Neural cell (in vitro differentiated cells): ENCODE measurements around the gene PHLPP1. TPM values are rescaled to one million over a fixed set of nuclear protein-coding genes. Genes with fewer than 3 reads are reported as not detected.

Source experiments
- H2AFZ ChIP-seq: fragments of 200-600, 300-800 bp; sonication (generic), shearing (Covaris generic); 2 replicates; pipeline ENCODE4 v1.6.0; 2014; ENCODE audit warnings: low read depth, mild to moderate bottlenecking, antibody characterized with exemption, low read length, moderate library complexity
- H3F3A ChIP-seq: fragments of 200-600 bp; shearing (Covaris generic); 2 replicates; pipeline ENCODE4 v1.6.1; 2016; ENCODE audit warnings: mild to moderate bottlenecking, moderate library complexity, mixed read lengths, antibody characterized with exemption, low read length; ENCODE audit not compliant: insufficient read depth, poor library complexity, severe bottlenecking
- H3K27ac ChIP-seq: fragments of 200-600, 300-800 bp; sonication (generic), shearing (Covaris generic); 2 replicates; pipeline ENCODE4 v1.5.1; 2014; ENCODE audit warnings: mild to moderate bottlenecking, low read length, moderate library complexity
- H3K27me3 ChIP-seq: fragments of 300-800, 200-600 bp; sonication (generic), shearing (Covaris generic); 2 replicates; pipeline ENCODE4 v1.6.0; 2014; ENCODE audit warnings: mild to moderate bottlenecking, low read depth, low read length, moderate library complexity; ENCODE audit not compliant: insufficient read depth
- H3K36me3 ChIP-seq: fragments of 300-800, 200-600 bp; sonication (generic), shearing (Covaris generic); 2 replicates; pipeline ENCODE4 v1.5.1; 2014; ENCODE audit warnings: mild to moderate bottlenecking, antibody characterized with exemption, low read length, moderate library complexity; ENCODE audit not compliant: insufficient read depth
- H3K4me2 ChIP-seq: fragments of 300-800, 200-600 bp; sonication (generic), shearing (Covaris generic); 2 replicates; pipeline ENCODE4 v1.6.0; 2014; ENCODE audit warnings: mild to moderate bottlenecking, low read length
- H3K4me3 ChIP-seq: fragments of 300-800, 200-600 bp; sonication (generic), shearing (Covaris generic); 2 replicates; pipeline ENCODE4 v1.5.1; 2014; ENCODE audit warnings: mild to moderate bottlenecking, low read length, moderate library complexity
- H3K79me2 ChIP-seq: fragments of 200-600 bp; shearing (Covaris generic); replicated peaks from 2 replicates; pipeline ENCODE4 v1.6.0; 2014; ENCODE audit warnings: mild to moderate bottlenecking, low read length, moderate library complexity; ENCODE audit not compliant: insufficient read depth
- H3K9ac ChIP-seq: fragments of 300-800, 200-600 bp; sonication (generic), shearing (Covaris generic); 2 replicates; pipeline ENCODE4 v1.6.1; 2016; ENCODE audit warnings: mild to moderate bottlenecking, low read length, mixed read lengths
- H3K9me2 ChIP-seq: fragments of 200-600 bp; shearing (Covaris generic); 2 replicates; pipeline ENCODE4 v1.6.1; 2016; ENCODE audit warnings: mild to moderate bottlenecking, low read length, mixed read lengths; ENCODE audit not compliant: insufficient read depth
- H3K9me3 ChIP-seq: fragments of 200-600, 300-800 bp; sonication (generic), shearing (Covaris generic); 2 replicates; pipeline ENCODE4 v1.6.1; 2016; ENCODE audit warnings: mild to moderate bottlenecking, mixed run types, low read length, moderate library complexity, mixed read lengths
- H4K20me1 ChIP-seq: fragments of 200-600 bp; shearing (Covaris generic); 2 replicates; pipeline ENCODE4 v1.6.1; 2016; ENCODE audit warnings: mild to moderate bottlenecking, mixed run types; ENCODE audit not compliant: insufficient read depth
- CTCF ChIP-seq: fragments of 450-650 bp; IDR thresholded peaks from 2 replicates; pipeline ENCODE4 v1.5.1; 2014; ENCODE audit warnings: antibody characterized with exemption, mild to moderate bottlenecking, moderate library complexity; ENCODE audit not compliant: poor library complexity, severe bottlenecking
- EP300 ChIP-seq: fragments of 450-650 bp; conservative IDR thresholded peaks from 2 replicates; pipeline ENCODE4 v1.6.1; 2014; ENCODE audit warnings: antibody characterized with exemption, mild to moderate bottlenecking, moderate library complexity; ENCODE audit not compliant: poor library complexity, severe bottlenecking
- EZH2 ChIP-seq: fragments of 200-600, 300-800 bp; shearing (Covaris generic), sonication (generic); IDR thresholded peaks from 2 replicates; pipeline ENCODE4 v1.6.1; 2014; ENCODE audit warnings: antibody characterized with exemption, low read length, borderline replicate concordance, mild to moderate bottlenecking; ENCODE audit not compliant: insufficient read depth, poor library complexity, severe bottlenecking
- MXI1 ChIP-seq: fragments of 450-650 bp; conservative IDR thresholded peaks from 2 replicates; pipeline ENCODE4 v1.6.1; 2014; ENCODE audit warnings: antibody characterized with exemption, mild to moderate bottlenecking; ENCODE audit not compliant: poor library complexity, severe bottlenecking
- POLR2AphosphoS5 ChIP-seq: IDR thresholded peaks from 2 replicates; pipeline ENCODE4 v1.6.1; 2012
- RAD21 ChIP-seq: fragments of 450-650 bp; conservative IDR thresholded peaks from 2 replicates; pipeline ENCODE4 v1.6.1; 2014; ENCODE audit warnings: antibody characterized with exemption, mild to moderate bottlenecking, moderate library complexity
- REST ChIP-seq: IDR thresholded peaks from 2 replicates; pipeline ENCODE4 v1.6.1; 2012; ENCODE audit warnings: borderline replicate concordance
- SMC3 ChIP-seq: fragments of 450-650 bp; conservative IDR thresholded peaks from 2 replicates; pipeline ENCODE4 v1.6.1; 2014; ENCODE audit warnings: antibody characterized with exemption, mild to moderate bottlenecking, moderate library complexity; ENCODE audit not compliant: poor library complexity
- TAF1 ChIP-seq: IDR thresholded peaks from 2 replicates; pipeline ENCODE4 v1.6.1; 2012; ENCODE audit warnings: low read depth
- polyA plus RNA-seq: library from polyadenylated mRNA; depleted of rRNA; stranded (reverse); fragments of >200 nt; gene quantifications from 2 replicates; pipeline ENCODE4 v1.2.3, GENCODE V29; 2014

PHLPP1 gene
- polyA plus RNA-seq, 1 donor from 2014 or later: 4.5 TPM

- Histone ChIP-seq H3K27me3 (no peaks in the 10 kb centered on the region), H3K9me2 (no peaks in the 10 kb centered on the region), H3K9me3 (no peaks in the 10 kb centered on the region), H3K36me3 (no peaks in the 10 kb centered on the region), H3F3A (no peaks in the 10 kb centered on the region), H3K9ac (peak overlapping the region; percentile 74), H3K27ac (peak overlapping the region; percentile 44), H3K79me2 (peaks cover 54% of the 10 kb centered on the region), H3K4me3 (peak overlapping the region; percentile 67), H4K20me1 (no peaks in the 10 kb centered on the region), H3K4me2 (peak overlapping the region; percentile 85), H2AFZ (peak overlapping the region; percentile 29)
- TF ChIP-seq SMC3 (peak; percentile 50), TAF1 (no peak), EP300 (no peak), RAD21 (peak; percentile 50), EZH2 (no peak), MXI1 (peak; percentile 47), POLR2AphosphoS5 (no peak), CTCF (no peak), REST (peak; percentile 18)
Observed at GRCh38 chr18:62717169-62717924, 2.0 kb downstream of the PHLPP1 start.

DNA sequence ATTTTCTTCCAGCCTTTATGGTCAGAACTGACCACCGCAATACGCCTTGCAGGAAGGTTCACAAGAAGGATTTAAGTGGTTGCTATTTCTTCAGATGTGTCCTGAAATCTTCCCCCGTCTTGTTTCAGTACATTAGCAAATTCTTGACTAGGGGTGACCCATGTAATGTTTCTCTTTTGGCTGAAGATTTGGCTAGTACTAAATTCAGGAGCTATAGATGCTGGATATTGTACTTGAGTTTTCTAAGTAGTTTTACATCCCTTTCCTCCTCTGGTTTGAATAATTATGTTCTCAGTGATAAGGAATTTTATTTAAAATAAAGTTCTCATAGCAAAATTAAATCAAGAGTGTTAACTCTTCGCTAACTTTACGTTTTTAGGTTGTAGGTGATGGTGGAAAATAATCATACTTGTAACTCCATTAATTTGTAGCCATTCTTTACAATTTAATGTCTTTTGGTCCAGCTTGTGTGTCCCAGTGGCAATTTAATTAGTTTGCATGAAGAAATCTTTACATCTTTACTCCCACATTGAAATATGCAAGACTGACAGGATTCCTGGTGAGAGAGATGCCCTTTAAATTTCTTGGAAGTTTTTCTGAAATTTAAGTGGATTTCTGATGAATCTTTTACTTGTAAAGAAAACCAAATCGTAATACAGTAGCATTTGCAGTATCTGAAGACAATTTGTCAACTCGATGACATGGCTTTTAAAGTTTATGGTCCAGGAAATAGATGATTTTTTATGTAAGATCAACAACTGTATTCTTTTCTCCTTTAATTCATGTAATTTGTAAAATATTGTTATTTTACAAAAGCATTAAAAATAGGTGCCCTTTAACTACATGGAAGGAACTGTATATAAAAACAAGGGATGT is 2.8 kb downstream of the PHLPP1 start:
- peaks cover 62% of the 10 kb centered on the region for H3K79me2 ChIP-seq
- H3K9ac ChIP-seq: peak overlapping the region; percentile 74
- H3K9me2 ChIP-seq: no peaks in the 10 kb centered on the region
- no peak for TF ChIP-seq TAF1
- no peak for TF ChIP-seq POLR2AphosphoS5
- no peak for TF ChIP-seq CTCF
- TF ChIP-seq RAD21: no peak
- no peak for TF ChIP-seq SMC3
- no peak for TF ChIP-seq REST
- H3K36me3 ChIP-seq: no peaks in the 10 kb centered on the region
- H4K20me1 ChIP-seq: no peaks in the 10 kb centered on the region
- no peak overlapping the region for H2AFZ ChIP-seq
- H3K27me3 ChIP-seq: no peaks in the 10 kb centered on the region
- peak overlapping the region; percentile 67 for H3K4me3 ChIP-seq
- H3K27ac ChIP-seq: peak overlapping the region; percentile 44
- no peaks in the 10 kb centered on the region for H3K9me3 ChIP-seq
- H3F3A ChIP-seq: no peaks in the 10 kb centered on the region
- peak overlapping the region; percentile 85 for H3K4me2 ChIP-seq
